GM23248 (cell line): ENCODE data around the gene PNMT. TPM values are rescaled to one million over a fixed set of nuclear protein-coding genes. Genes with fewer than 3 reads are reported as not detected.

Experiments used
- DNase-seq: peaks from one replicate; pipeline ENCODE4 v3.0.0-alpha.2; 2015
- H2AFZ ChIP-seq: fragments of 200-600 bp; sonication (generic); 2 replicates; pipeline ENCODE4 v1.6.1; 2016; ENCODE audit warnings: antibody characterized with exemption
- H3F3A ChIP-seq: fragments of 200-600 bp; sonication (generic); 2 replicates; pipeline ENCODE4 v1.6.1; 2016; ENCODE audit warnings: mild to moderate bottlenecking, antibody characterized with exemption, mixed run types; ENCODE audit not compliant: insufficient read depth
- H3K27ac ChIP-seq: fragments of 200-600 bp; sonication (generic); 2 replicates; pipeline ENCODE4 v1.5.1; 2016; ENCODE audit warnings: mild to moderate bottlenecking
- H3K27me3 ChIP-seq: fragments of 200-600 bp; sonication (generic); replicated peaks from 2 replicates; pipeline ENCODE4 v1.6.1; 2016; ENCODE audit warnings: mild to moderate bottlenecking; ENCODE audit not compliant: insufficient read depth
- H3K36me3 ChIP-seq: fragments of 200-600 bp; sonication (generic); 2 replicates; pipeline ENCODE4 v1.6.1; 2016; ENCODE audit warnings: low read depth, mild to moderate bottlenecking
- H3K4me1 ChIP-seq: fragments of 200-600 bp; sonication (generic); 2 replicates; pipeline ENCODE4 v1.6.1; 2016; ENCODE audit warnings: mild to moderate bottlenecking; ENCODE audit not compliant: insufficient read depth
- H3K4me2 ChIP-seq: fragments of 200-600 bp; sonication (generic); one replicate; pipeline ENCODE4 v1.6.1; 2016; ENCODE audit warnings: mild to moderate bottlenecking; ENCODE audit not compliant: unreplicated experiment
- H3K4me3 ChIP-seq: fragments of 200-600 bp; sonication (generic); 2 replicates; pipeline ENCODE4 v1.5.1; 2016; ENCODE audit warnings: mild to moderate bottlenecking
- H3K79me2 ChIP-seq: fragments of 200-600 bp; sonication (generic); 2 replicates; pipeline ENCODE4 v1.6.1; 2016; ENCODE audit warnings: mild to moderate bottlenecking; ENCODE audit not compliant: insufficient read depth
- H3K9ac ChIP-seq: fragments of 200-600 bp; sonication (generic); 2 replicates; pipeline ENCODE4 v1.6.1; 2016; ENCODE audit warnings: mild to moderate bottlenecking
- H3K9me2 ChIP-seq: fragments of 200-600 bp; sonication (generic); 2 replicates; pipeline ENCODE4 v1.6.1; 2016; ENCODE audit warnings: mixed run types, mild to moderate bottlenecking, moderate library complexity; ENCODE audit not compliant: insufficient read depth
- H3K9me3 ChIP-seq: fragments of 200-600 bp; sonication (generic); one replicate; pipeline ENCODE4 v1.6.1; 2017; ENCODE audit warnings: low read depth
- H4K20me1 ChIP-seq: fragments of 200-600 bp; sonication (generic); 2 replicates; pipeline ENCODE4 v1.6.0; 2016; ENCODE audit not compliant: insufficient read depth
- EZH2 ChIP-seq: fragments of 200-600 bp; sonication (generic); IDR thresholded peaks from 2 replicates; pipeline ENCODE4 v1.6.1; 2018; ENCODE audit warnings: antibody characterized with exemption, mild to moderate bottlenecking; ENCODE audit not compliant: insufficient read depth, poor library complexity, severe bottlenecking
- EZH2phosphoT487 ChIP-seq: fragments of 200-600 bp; sonication (generic); IDR thresholded peaks from 2 replicates; pipeline ENCODE4 v1.6.1; 2018; ENCODE audit warnings: antibody characterized with exemption, moderate library complexity, mild to moderate bottlenecking, low read depth; ENCODE audit not compliant: insufficient read depth
- WGBS, 2 experiments: methylation state at CpG; one replicate each; pipeline ENCODE4 v1.1.6; 2015 to 2017; ENCODE audit warnings: low lambda C conversion rate in 2 of 2, low coverage in 1 of 2; ENCODE audit errors: missing lambda C conversion rate in 2 of 2; 5-methylcytosine and 5-hydroxymethylcytosine counted together
- in situ Hi-C: fragments of 300-500 bp; cut with MboI; formaldehyde crosslinking; loops from 2 replicates; pipeline ENCODE4 v1.15.0; 2020
- polyA plus RNA-seq: library from polyadenylated mRNA; unstranded; fragments of >200 nt; fragmentation: Nextera tagmentation; extraction: Ambion mirVana; gene quantifications from 2 replicates; pipeline ENCODE4 v1.2.1, GENCODE V29; 2016
- total RNA-seq: library from RNA; depleted of rRNA; stranded (reverse); fragments of >200 nt; shearing (Covaris generic); gene quantifications from 2 replicates; pipeline ENCODE4 v1.2.3, GENCODE V29; 2014

PNMT gene
- total and polyA plus RNA-seq, 2 experiments from 2014 or later = not detected

DNA sequence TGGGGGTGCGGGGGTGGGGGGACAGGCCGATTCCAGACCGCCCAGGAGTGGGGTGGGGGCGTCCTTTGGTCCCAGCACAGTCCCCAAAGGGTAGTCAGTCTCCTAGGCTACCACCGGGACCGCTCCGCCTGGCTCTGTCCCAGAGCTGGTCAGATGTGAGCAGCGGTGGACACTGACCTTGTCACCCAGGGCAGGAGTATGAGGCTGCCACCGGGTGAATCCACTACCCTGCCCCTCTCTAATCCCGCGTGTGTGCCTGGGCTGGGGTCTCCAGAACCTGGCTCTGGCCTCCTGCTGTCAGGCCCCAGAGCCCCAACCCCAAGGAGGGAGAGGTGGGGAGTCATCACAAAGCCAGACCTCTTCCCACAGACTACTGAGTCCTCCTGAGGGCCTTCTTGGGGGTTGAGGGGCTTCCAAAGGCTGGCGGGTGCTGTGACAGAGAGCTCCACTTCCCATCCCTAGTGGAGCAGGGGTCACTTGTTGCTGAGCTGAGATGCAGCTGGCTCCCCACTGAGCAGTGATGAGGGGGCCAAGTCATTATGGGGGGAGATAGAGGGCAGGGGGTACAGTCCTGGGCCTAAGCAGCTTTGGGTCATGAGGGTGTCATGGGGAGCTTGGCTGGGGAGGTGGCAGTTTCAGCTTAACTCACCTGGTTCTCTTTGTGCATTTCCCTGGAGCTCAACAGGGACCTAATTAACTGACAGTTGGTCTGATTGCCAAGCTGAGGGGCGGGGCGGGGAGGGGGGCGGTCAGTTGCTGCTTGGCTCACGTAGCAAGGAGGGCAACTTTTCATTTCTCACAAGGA lies 40.3 kb upstream of the PNMT start:
- Histone ChIP-seq H3K4me1 (no peaks in the 10 kb centered on the region), H3K36me3 (no peaks in the 10 kb centered on the region), H3K9ac (no peak overlapping the region), H4K20me1 (no peaks in the 10 kb centered on the region), H3K9me3 (no peaks in the 10 kb centered on the region), H3K9me2 (no peaks in the 10 kb centered on the region), H3K79me2 (no peaks in the 10 kb centered on the region), H3F3A (no peaks in the 10 kb centered on the region), H2AFZ (no peak overlapping the region), H3K27ac (no peak overlapping the region), H3K4me3 (no peak overlapping the region), H3K4me2 (no peak overlapping the region), H3K27me3 (peaks cover 44% of the 10 kb centered on the region)
- 40 to 69% methylated on average over 8 to 15 of the region's 16 CpGs for WGBS, 2 experiments
- TF ChIP-seq EZH2phosphoT487 (no peak), EZH2 (no peak)
- DNase-seq = no peak
- in situ Hi-C loops = loop anchor here (10.0 kb wide), 1 partner anchor 127 kb away; no protein-coding TSS in a partner anchor

DNA sequence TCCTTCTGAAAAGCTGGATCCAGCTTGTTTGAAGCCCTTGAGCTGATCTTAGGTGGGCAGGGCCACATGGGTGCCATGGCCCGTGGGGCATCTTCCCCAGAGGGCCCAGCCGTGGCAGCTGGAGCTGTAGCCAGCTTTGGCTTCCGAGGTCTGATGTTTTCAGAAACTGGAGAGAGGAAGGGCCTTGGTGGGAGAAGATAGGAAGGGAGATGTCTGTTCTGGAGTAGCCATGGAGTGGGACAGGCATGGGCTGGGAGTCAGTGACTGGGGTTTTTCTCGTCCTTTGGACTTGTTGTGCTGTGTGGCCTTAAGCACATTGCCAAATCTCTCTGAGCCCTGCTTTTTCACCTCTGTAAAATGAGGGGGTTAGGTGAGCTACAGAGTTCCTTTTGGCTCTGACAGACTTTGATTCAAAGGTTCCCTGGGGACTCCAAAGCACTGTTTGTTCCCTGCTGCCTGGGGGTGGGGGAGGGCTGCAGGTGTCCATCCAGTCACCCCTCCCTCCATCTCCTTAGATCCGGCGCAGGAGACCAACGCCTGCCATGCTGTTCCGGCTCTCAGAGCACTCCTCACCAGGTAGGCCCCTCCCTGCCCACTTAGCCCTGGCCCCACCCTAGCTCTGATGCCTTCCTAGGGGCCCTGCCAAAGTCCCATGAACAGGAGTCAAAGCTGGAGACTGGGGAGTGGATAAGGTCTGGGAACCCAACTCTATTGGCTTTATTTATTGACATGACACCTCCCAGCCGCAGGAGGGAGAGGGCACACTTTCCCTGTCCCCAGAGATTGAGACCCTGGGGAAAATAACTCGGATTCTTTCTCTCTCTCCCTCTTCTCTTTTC lies 39.4 kb upstream of the PNMT start:
- 39 to 40% methylated on average over 10 of the region's 10 CpGs for WGBS, 2 experiments
- no peaks in the 10 kb centered on the region for H3K79me2 ChIP-seq
- in situ Hi-C loops = loop anchor here (10.0 kb wide), 1 partner anchor 126 kb away; no protein-coding TSS in a partner anchor
- H3F3A ChIP-seq = no peaks in the 10 kb centered on the region
- H3K4me3 ChIP-seq = no peak overlapping the region
- no peaks in the 10 kb centered on the region for H4K20me1 ChIP-seq
- no peak overlapping the region for H2AFZ ChIP-seq
- H3K36me3 ChIP-seq = no peaks in the 10 kb centered on the region
- no peak overlapping the region for H3K4me2 ChIP-seq
- H3K9ac ChIP-seq = no peak overlapping the region
- no peaks in the 10 kb centered on the region for H3K9me3 ChIP-seq
- H3K4me1 ChIP-seq = no peaks in the 10 kb centered on the region
- no peak overlapping the region for H3K27ac ChIP-seq
- H3K27me3 ChIP-seq = peaks cover 44% of the 10 kb centered on the region
- TF ChIP-seq EZH2 (no peak), EZH2phosphoT487 (no peak)
- no peaks in the 10 kb centered on the region for H3K9me2 ChIP-seq
- DNase-seq = no peak

DNA sequence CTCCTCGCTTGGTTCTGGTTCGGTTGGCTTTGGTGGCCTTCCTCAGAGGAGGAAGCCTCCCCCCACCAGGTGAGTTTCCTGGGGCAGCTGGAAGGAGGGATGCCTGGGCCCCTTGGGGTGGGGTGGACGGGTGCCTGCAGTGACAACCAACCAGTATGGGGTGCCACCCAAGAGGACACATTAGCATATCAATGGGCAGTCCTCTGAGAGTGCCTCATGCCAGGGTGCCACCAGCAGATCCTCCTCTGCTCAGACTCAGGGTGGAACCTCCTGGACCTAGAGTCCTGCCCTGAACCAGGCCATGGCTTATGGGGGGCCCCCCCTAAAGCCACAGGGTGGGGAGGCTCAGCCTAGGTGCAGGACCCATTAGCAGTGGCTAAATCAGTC lies 38.8 kb upstream of the PNMT start:
- no peak for DNase-seq
- WGBS, 2 experiments = 75 to 76% methylated on average over 3 of the region's 3 CpGs

DNA sequence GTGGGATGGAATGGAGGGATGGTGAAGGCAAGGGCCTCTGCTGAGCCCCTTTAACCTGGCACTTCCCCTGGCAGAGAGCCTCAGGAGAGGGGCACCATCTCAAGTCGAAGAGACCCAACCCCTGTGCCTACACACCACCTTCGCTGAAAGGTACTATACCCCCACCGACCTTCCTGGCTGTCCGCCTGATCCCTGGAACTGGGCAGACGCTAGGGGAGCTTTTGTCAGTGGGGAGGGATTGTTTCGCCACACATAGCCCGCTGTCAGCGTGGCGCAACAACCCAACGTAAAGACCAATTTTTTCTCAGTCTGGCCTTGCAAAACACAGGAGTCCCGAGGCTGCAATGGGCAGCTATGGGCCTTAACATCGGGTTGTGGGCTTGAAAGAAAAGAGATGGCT lies 38.4 kb upstream of the PNMT start:
- Histone ChIP-seq H3F3A (no peaks in the 10 kb centered on the region), H3K9me2 (no peaks in the 10 kb centered on the region), H4K20me1 (no peaks in the 10 kb centered on the region), H3K27me3 (peaks cover 44% of the 10 kb centered on the region), H3K9me3 (no peaks in the 10 kb centered on the region), H2AFZ (no peak overlapping the region), H3K9ac (no peak overlapping the region), H3K4me3 (no peak overlapping the region), H3K4me2 (no peak overlapping the region), H3K4me1 (no peaks in the 10 kb centered on the region), H3K27ac (no peak overlapping the region), H3K79me2 (no peaks in the 10 kb centered on the region), H3K36me3 (no peaks in the 10 kb centered on the region)
- WGBS, 2 experiments = 69 to 73% methylated on average over 12 of the region's 12 CpGs
- no peak for TF ChIP-seq EZH2
- no peak for TF ChIP-seq EZH2phosphoT487
- DNase-seq = no peak
- in situ Hi-C loops = loop anchor here (10.0 kb wide), 1 partner anchor 125 kb away; no protein-coding TSS in a partner anchor

More for the DNA sequence above, 38.8 kb upstream of the PNMT start:
- in situ Hi-C loops = loop anchor here (10.0 kb wide), 1 partner anchor 125 kb away; no protein-coding TSS in a partner anchor
- Histone ChIP-seq H3K9me3 (no peaks in the 10 kb centered on the region), H2AFZ (no peak overlapping the region), H3K79me2 (no peaks in the 10 kb centered on the region), H3K4me1 (no peaks in the 10 kb centered on the region), H3F3A (no peaks in the 10 kb centered on the region), H3K9me2 (no peaks in the 10 kb centered on the region), H3K4me2 (no peak overlapping the region), H3K9ac (no peak overlapping the region), H3K4me3 (no peak overlapping the region), H3K27ac (no peak overlapping the region), H3K27me3 (peaks cover 44% of the 10 kb centered on the region), H4K20me1 (no peaks in the 10 kb centered on the region), H3K36me3 (no peaks in the 10 kb centered on the region)
- TF ChIP-seq EZH2phosphoT487 = no peak
- no peak for TF ChIP-seq EZH2
